GM08714 (cell line): Measurements from ENCODE around the gene DUSP7.

Experiments
- H3K4me3 ChIP-seq: fragments of 200-500 bp; sonication (Bioruptor generic); 2 replicates; pipeline ENCODE4 v1.5.1; 2014; ENCODE audit warnings: mild to moderate bottlenecking, low read length, inconsistent platforms
- ZNF274 ChIP-seq: IDR thresholded peaks from 2 replicates; pipeline ENCODE4 v1.6.1; 2012; ENCODE audit warnings: mild to moderate bottlenecking, low read depth, low read length

The DUSP7 gene

DNA sequence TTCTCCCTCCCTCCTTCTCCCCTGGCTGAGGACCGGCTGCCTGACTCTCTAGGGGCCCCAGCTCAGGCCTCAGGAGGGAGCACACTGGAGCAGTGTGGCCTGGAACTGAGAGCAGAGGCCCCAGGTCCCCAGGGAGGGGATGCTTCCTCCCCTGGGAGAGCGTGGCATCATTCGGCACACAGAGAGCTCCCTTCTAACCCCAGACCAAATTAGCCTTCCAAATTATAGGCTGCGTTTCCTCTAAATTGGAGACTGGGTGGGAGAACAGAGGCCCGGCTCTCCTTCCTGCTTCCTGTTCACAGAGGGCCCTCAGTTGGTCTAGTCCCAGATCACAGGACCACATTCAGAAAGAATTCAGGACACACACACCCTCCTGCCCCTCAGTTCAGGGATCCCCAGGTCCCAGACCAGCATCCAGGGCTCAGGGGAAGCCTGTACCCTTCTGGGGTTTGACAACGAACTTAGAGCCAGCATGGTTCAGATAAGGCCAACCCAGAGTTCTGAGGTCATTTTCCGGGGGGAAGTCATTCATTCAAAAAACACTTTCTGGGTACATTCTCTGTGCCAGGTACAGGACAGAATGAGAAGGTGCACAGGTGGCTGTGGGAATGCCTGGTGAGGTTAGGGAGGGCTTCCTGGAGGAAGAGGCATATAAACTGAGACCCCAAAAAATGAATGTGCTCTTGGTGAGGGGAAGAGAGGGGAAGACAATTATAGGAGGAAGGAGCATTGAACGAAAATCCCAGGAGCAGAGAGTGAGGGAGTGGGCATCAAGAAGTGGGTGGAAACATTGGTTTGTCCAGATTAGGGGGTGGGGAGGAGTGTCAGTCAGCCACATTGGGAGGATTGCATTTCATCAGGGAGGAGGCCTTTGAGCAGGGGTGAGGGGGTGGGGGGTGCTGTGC lies 32.3 kb downstream of the DUSP7 start:
- no peak for TF ChIP-seq ZNF274
- no peak overlapping the region for H3K4me3 ChIP-seq

GRCh38 chr3:52023101-52023770 lies 33.1 kb downstream of the DUSP7 start:
- TF ChIP-seq ZNF274, result no peak
- no peak overlapping the region for H3K4me3 ChIP-seq

DNA sequence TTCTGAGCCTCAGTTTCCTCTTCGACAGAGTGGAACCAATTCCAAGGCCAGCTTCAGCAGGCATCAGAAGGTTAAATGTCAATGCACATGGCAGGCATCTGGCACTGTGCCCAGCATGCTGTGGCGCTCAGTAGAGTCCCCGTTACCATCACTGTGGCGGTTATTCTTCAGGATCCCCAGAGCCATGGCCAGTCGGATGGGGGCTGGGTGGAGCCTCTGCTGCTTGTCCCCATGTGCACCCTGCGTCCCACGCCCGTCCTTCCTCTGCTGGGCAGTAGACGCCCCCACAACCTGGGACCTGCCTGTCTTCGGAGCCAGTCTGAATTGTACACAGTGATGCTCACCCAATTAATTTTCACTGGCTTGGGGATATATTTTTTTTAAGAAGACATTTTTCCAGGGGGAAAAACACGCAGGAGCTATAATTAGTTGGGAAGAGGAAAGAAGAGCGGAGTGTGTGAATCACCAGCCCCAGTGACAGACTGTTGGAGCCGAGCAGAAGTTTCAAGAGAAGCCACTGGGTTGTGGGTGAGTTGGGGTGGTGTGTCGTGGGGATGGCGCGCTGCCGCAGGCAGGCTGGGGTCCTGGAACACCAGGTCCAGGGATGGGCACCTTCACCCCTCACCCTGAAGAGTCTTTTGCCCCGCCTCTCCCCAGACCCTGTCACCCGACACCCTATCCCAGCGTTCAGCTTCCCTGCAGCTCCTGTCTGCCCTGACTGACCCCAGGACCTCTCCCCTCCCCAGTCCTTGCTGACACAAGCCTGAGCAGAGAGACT lies 33.9 kb downstream of the DUSP7 start:
- TF ChIP-seq ZNF274, result no peak
- H3K4me3 ChIP-seq, result no peak overlapping the region

- H3K4me3 ChIP-seq, result no peak overlapping the region
- TF ChIP-seq ZNF274, result no peak
Observed at GRCh38 chr3:52021489-52022268, 34.7 kb downstream of the DUSP7 start.

GRCh38 chr3:52020796-52021195 lies 35.6 kb downstream of the DUSP7 start:
- no peak for TF ChIP-seq ZNF274
- H3K4me3 ChIP-seq, result no peak overlapping the region

- no peak overlapping the region for H3K4me3 ChIP-seq
- TF ChIP-seq ZNF274, result no peak
Observed at GRCh38 chr3:52019352-52020080, 36.9 kb downstream of the DUSP7 start.

DNA sequence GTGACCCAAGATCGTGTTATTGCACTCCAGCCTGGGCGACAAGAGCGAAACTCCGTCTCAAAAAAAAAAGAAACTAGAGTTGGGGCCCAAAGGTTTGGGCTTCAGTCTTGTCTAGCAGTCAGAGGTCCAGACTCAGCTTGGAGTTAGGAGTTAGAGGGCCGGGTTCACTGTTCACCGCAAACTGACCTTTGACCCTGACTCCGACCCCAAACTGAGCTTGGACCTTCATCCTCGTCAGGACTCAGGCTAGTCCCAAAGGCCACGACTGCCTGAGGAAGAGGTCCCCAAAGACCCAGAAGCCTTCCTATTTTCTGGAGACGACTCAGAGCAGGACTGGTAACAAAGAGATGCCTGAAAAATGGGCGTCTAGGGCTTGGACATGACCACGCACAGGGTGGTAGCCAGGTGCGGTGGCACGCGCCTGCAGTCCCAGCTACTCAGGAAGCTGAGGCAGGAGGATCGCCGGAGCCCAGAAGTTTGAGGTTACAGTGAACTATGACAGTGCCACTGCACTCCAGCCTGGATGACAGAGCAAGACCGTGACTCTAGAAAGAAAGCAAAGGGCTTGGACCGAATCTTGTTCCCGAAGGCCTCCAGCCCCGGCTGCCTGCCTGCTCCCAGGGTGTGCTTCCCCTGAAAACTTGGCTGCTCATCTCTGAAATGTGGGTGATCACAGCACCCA lies 37.9 kb downstream of the DUSP7 start:
- TF ChIP-seq ZNF274, result no peak
- no peak overlapping the region for H3K4me3 ChIP-seq

DNA sequence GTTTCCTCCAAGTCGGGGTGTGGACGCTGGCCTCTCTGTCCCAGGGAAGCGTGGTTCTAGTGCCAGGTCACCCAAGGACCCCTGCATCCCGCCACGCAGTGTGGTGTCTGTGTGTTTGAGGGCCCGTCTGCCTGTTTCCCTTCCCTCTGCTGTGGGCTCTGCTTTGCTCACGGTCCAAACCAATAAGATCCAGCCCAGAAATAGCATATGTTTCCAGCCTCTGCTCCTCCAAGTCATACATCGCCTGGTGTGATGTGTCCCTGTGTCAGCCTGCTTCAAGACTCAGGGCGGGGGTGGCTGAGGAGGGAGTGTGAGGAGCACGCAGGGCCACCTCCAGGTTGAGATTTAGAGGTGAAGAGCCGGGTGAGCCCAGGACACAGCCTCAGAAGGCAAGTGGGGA lies 38.8 kb downstream of the DUSP7 start:
- H3K4me3 ChIP-seq, result no peak overlapping the region
- no peak for TF ChIP-seq ZNF274

DNA sequence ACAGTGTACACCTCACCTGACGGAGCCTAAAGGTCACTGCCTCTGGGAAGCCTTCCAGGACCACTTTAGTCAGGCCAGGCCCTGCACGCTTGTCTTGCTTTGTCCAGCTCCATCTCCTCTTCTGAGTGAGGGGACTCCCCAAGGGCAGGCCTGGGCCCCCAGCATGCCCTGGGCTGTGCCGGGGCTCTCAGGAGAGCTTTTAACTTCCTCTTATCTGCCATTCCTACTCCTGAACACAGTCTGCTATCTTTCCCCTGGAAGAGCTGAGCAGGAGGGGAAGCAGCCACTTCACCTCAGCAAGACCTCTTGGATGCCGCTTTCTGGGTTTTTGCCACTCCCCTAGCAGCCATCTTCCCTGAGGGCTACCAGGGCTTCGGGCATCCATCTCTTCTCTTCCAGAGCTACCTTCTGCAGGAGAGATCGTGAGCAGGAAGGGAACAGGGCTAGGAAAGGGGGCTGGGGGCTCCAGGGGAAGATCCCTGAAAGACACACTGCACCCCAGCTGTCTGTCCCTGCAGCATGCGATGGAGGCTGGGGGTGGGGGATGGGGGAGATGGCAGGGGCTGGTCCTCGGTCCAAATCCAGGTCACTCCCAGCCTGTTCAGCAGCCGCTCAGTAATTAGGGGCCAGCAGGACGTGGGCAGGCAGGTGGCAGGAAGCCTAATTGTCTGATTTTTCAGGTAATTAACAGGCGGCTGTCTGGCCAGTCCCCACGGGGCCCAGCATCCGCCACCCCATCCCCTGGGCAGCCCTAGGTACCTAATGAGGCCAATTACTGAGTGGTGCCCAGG lies 40.7 kb downstream of the DUSP7 start:
- H3K4me3 ChIP-seq, result no peak overlapping the region
- TF ChIP-seq ZNF274, result no peak

GRCh38 chr3:52014613-52015012 lies 41.8 kb downstream of the DUSP7 start:
- H3K4me3 ChIP-seq, result no peak overlapping the region
- no peak for TF ChIP-seq ZNF274

GRCh38 chr3:52013802-52014598 lies 42.4 kb downstream of the DUSP7 start:
- TF ChIP-seq ZNF274, result no peak
- no peak overlapping the region for H3K4me3 ChIP-seq
